ENCODE measurements around the gene ABT1. TPM values are rescaled to one million over a fixed set of nuclear protein-coding genes. Genes with fewer than 3 reads are reported as not detected.

Gene ABT1
- total and polyA plus RNA-seq, 3 experiments from 2014 or later, result 34.5 to 39.7 (median 36.1) TPM

- no peaks in the 10 kb centered on the region for H3K36me3 ChIP-seq (ENCODE audit: insufficient read depth, low read length)
- H3K4me3 ChIP-seq (ENCODE audit: low read length), result peak overlapping the region; percentile 47
- H3K9me3 ChIP-seq (ENCODE audit: low read length), result peaks cover 4% of the 10 kb centered on the region
- H3K4me1 ChIP-seq (ENCODE audit: insufficient read depth, low read length), result peaks cover 14% of the 10 kb centered on the region
- Mint-ChIP-seq H3K9me3 (peaks cover 0 to 18% (median 12%) of the 10 kb centered on the region in 5 donors), H3K36me3 (peaks cover 0 to 5% (median 0%) of the 10 kb centered on the region in 3 donors), H3K27me3 (peaks cover 0 to 16% of the 10 kb centered on the region in 2 donors), H3K27ac (peak overlapping the region in 3 of 8 donors; percentile 64 to 93 (median 88)), H3K4me1 (peaks cover 23 to 38% (median 26%) of the 10 kb centered on the region in 3 donors), H3K4me3 (peak overlapping the region; percentile 41 to 93 (median 86))
- DNase-seq, result no peak
- POLR2A ChIA-PET, result interaction anchor here (0.7 to 1.2 kb wide), 4 partner anchors 9 to 38 kb away, joined by 3 to 5 read pairs (median 4); partner anchors contain the start of gene HMGN4
- CTCF ChIA-PET, result interaction anchor here (1.1 to 10.4 kb wide), 3 partner anchors 17 to 235 kb away, joined by 3 to 81 read pairs (median 4); partner anchors contain the start of gene HMGN4
- H3K27me3 ChIP-seq (ENCODE audit: insufficient read depth, low read length, poor library complexity, severe bottlenecking), result no peaks in the 10 kb centered on the region
- H3K27ac ChIP-seq (ENCODE audit: low read depth, low read length), result peak overlapping the region; percentile 41
Measured at GRCh38 chr6:26576407-26576843, 20.3 kb upstream of the ABT1 start.

- peak overlapping the region; percentile 26 to 93 (median 82) for H3K27ac Mint-ChIP-seq
- H3K36me3 Mint-ChIP-seq, result peaks cover 0 to 5% (median 0%) of the 10 kb centered on the region in 3 donors
- peaks cover 12% of the 10 kb centered on the region for H3K4me1 ChIP-seq (ENCODE audit: insufficient read depth, low read length)
- peaks cover 16 to 31% (median 19%) of the 10 kb centered on the region in 3 donors for H3K4me1 Mint-ChIP-seq
- peak overlapping the region; percentile 81 to 93 (median 88) for H3K4me3 Mint-ChIP-seq
- peak overlapping the region; percentile 47 for H3K4me3 ChIP-seq (ENCODE audit: low read length)
- peaks cover 4% of the 10 kb centered on the region for H3K9me3 ChIP-seq (ENCODE audit: low read length)
- H3K27ac ChIP-seq (ENCODE audit: low read depth, low read length), result peak overlapping the region; percentile 47
- H3K36me3 ChIP-seq (ENCODE audit: insufficient read depth, low read length), result no peaks in the 10 kb centered on the region
- DNase-seq, result peak; percentile 32 to 68 (median 44)
- H3K9me3 Mint-ChIP-seq, result peaks cover 0 to 16% (median 11%) of the 10 kb centered on the region in 5 donors
- H3K27me3 Mint-ChIP-seq, result peaks cover 0 to 10% of the 10 kb centered on the region in 2 donors
- POLR2A ChIA-PET, result interaction anchor here (0.7 to 1.2 kb wide), 5 partner anchors 8 to 39 kb away, joined by 3 to 5 read pairs (median 3); partner anchors contain the start of gene HMGN4
- no peaks in the 10 kb centered on the region for H3K27me3 ChIP-seq (ENCODE audit: insufficient read depth, low read length, poor library complexity, severe bottlenecking)
- CTCF ChIA-PET, result interaction anchor here (1.4 to 10.4 kb wide), 3 partner anchors 9 to 39 kb away, joined by 3 to 81 read pairs (median 6); partner anchors contain the start of gene HMGN4
Measured at GRCh38 chr6:26576929-26577719, 19.6 kb upstream of the ABT1 start.

DNA sequence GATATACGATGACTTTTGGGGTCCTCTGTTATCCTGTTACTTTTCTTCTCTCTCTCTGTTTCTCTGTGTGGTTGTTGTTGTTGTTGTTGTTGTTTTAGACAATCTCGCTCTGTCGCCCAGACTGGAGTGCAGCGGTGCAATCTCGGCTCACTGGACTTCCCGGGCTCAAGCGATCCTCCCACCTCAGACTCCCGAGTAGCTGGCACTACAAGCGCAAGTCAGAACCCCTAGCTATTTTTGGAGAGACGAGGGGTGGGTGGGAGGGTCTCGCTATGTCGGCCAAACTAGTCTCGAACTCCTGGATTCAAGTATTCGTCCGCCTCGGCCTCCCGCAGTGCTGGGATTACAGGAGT is 19.1 kb upstream of the ABT1 start:
- H3K27ac Mint-ChIP-seq, result peak overlapping the region in 7 of 8 donors; percentile 51 to 93 (median 79)

GRCh38 chr6:26578279-26578678 is 18.5 kb upstream of the ABT1 start:
- Histone ChIP-seq H3K27me3 (ENCODE audit: insufficient read depth, low read length, poor library complexity, severe bottlenecking) (no peaks in the 10 kb centered on the region), H3K4me3 (ENCODE audit: low read length) (no peak overlapping the region), H3K27ac (ENCODE audit: low read depth, low read length) (no peak overlapping the region), H3K36me3 (ENCODE audit: insufficient read depth, low read length) (no peaks in the 10 kb centered on the region), H3K9me3 (ENCODE audit: low read length) (peaks cover 4% of the 10 kb centered on the region), H3K4me1 (ENCODE audit: insufficient read depth, low read length) (peaks cover 8% of the 10 kb centered on the region)
- ChIA-PET POLR2A (no interaction called here), CTCF (interaction anchor here (1.4 to 10.4 kb wide), 2 partner anchors 10 to 15 kb away, joined by 6 to 81 read pairs; no protein-coding TSS in a partner anchor)
- peaks cover 0 to 16% (median 11%) of the 10 kb centered on the region in 5 donors for H3K9me3 Mint-ChIP-seq
- peaks cover 13 to 23% (median 14%) of the 10 kb centered on the region in 3 donors for H3K4me1 Mint-ChIP-seq
- no peak for DNase-seq
- peaks cover 0 to 5% (median 0%) of the 10 kb centered on the region in 3 donors for H3K36me3 Mint-ChIP-seq
- peaks cover 4 to 10% of the 10 kb centered on the region in 2 donors for H3K27me3 Mint-ChIP-seq
- H3K27ac Mint-ChIP-seq, result peak overlapping the region in 2 of 8 donors; percentile 47 to 71
- H3K4me3 Mint-ChIP-seq, result peak overlapping the region in 4 of 7 donors; percentile 50 to 93 (median 72)

More for the DNA sequence above, 19.1 kb upstream of the ABT1 start:
- Histone ChIP-seq H3K27ac (ENCODE audit: low read depth, low read length) (no peak overlapping the region), H3K36me3 (ENCODE audit: insufficient read depth, low read length) (no peaks in the 10 kb centered on the region), H3K4me1 (ENCODE audit: insufficient read depth, low read length) (peaks cover 8% of the 10 kb centered on the region), H3K9me3 (ENCODE audit: low read length) (peaks cover 4% of the 10 kb centered on the region), H3K27me3 (ENCODE audit: insufficient read depth, low read length, poor library complexity, severe bottlenecking) (no peaks in the 10 kb centered on the region), H3K4me3 (ENCODE audit: low read length) (peak overlapping the region; percentile 47)
- peaks cover 14 to 25% (median 15%) of the 10 kb centered on the region in 3 donors for H3K4me1 Mint-ChIP-seq
- peak overlapping the region; percentile 81 to 93 (median 88) for H3K4me3 Mint-ChIP-seq
- peaks cover 0 to 10% of the 10 kb centered on the region in 2 donors for H3K27me3 Mint-ChIP-seq
- ChIA-PET POLR2A (interaction anchor here (0.9 to 1.2 kb wide), 2 partner anchors 9 to 40 kb away, joined by 3 to 5 read pairs; partner anchors contain the start of gene HMGN4), CTCF (interaction anchor here (1.4 to 10.4 kb wide), 3 partner anchors 9 to 40 kb away, joined by 3 to 81 read pairs (median 6); partner anchors contain the start of gene HMGN4)
- peaks cover 0 to 5% (median 0%) of the 10 kb centered on the region in 3 donors for H3K36me3 Mint-ChIP-seq
- peaks cover 0 to 16% (median 11%) of the 10 kb centered on the region in 5 donors for H3K9me3 Mint-ChIP-seq
- DNase-seq, result no peak

- H3K36me3 Mint-ChIP-seq, result peaks cover 0 to 5% (median 0%) of the 10 kb centered on the region in 3 donors
- Histone ChIP-seq H3K4me3 (ENCODE audit: low read length) (no peak overlapping the region), H3K27ac (ENCODE audit: low read depth, low read length) (no peak overlapping the region), H3K36me3 (ENCODE audit: insufficient read depth, low read length) (no peaks in the 10 kb centered on the region), H3K27me3 (ENCODE audit: insufficient read depth, low read length, poor library complexity, severe bottlenecking) (no peaks in the 10 kb centered on the region), H3K4me1 (ENCODE audit: insufficient read depth, low read length) (peaks cover 8% of the 10 kb centered on the region), H3K9me3 (ENCODE audit: low read length) (peaks cover 4% of the 10 kb centered on the region)
- no peak for DNase-seq
- peak overlapping the region in 3 of 7 donors; percentile 1 to 93 (median 63) for H3K4me3 Mint-ChIP-seq
- CTCF ChIA-PET, result interaction anchor here (0.8 to 10.4 kb wide), 2 partner anchors 15 kb away, joined by 3 to 81 read pairs; no protein-coding TSS in a partner anchor
- H3K27me3 Mint-ChIP-seq, result peaks cover 7 to 8% of the 10 kb centered on the region in 2 donors
- peaks cover 0 to 16% (median 11%) of the 10 kb centered on the region in 5 donors for H3K9me3 Mint-ChIP-seq
- peak overlapping the region in 1 of 8 donors; percentile 71 for H3K27ac Mint-ChIP-seq
- H3K4me1 Mint-ChIP-seq, result peaks cover 13 to 23% (median 14%) of the 10 kb centered on the region in 3 donors
- POLR2A ChIA-PET, result no interaction called here
Measured at GRCh38 chr6:26578741-26579140, 18.0 kb upstream of the ABT1 start.

GRCh38 chr6:26581164-26581915 is 15.4 kb upstream of the ABT1 start:
- ChIA-PET POLR2A (no interaction called here), CTCF (interaction anchor here (0.7 to 10.4 kb wide), 3 partner anchors 12 to 295 kb away, joined by 3 to 81 read pairs (median 9); no protein-coding TSS in a partner anchor)
- H3K27ac Mint-ChIP-seq, result no peak overlapping the region

GRCh38 chr6:26588965-26589364 is 7.8 kb upstream of the ABT1 start:
- Histone ChIP-seq H3K27me3 (ENCODE audit: insufficient read depth, low read length, poor library complexity, severe bottlenecking) (peaks cover 4% of the 10 kb centered on the region), H3K36me3 (ENCODE audit: insufficient read depth, low read length) (no peaks in the 10 kb centered on the region), H3K4me1 (ENCODE audit: insufficient read depth, low read length) (no peaks in the 10 kb centered on the region), H3K27ac (ENCODE audit: low read depth, low read length) (no peak overlapping the region), H3K4me3 (ENCODE audit: low read length) (no peak overlapping the region), H3K9me3 (ENCODE audit: low read length) (no peaks in the 10 kb centered on the region)
- Mint-ChIP-seq H3K4me1 (no peaks in the 10 kb centered on the region), H3K36me3 (no peaks in the 10 kb centered on the region), H3K27me3 (peaks cover 11 to 60% of the 10 kb centered on the region in 2 donors), H3K9me3 (no peaks in the 10 kb centered on the region), H3K27ac (no peak overlapping the region), H3K4me3 (no peak overlapping the region)
- no peak for DNase-seq
- ChIA-PET POLR2A (interaction anchor here (0.7 kb wide), 1 partner anchor 69 kb away, joined by 3 read pairs; no protein-coding TSS in a partner anchor), CTCF (interaction anchor here (1.1 to 8.3 kb wide), 2 partner anchors 17 to 19 kb away, joined by 4 to 97 read pairs; no protein-coding TSS in a partner anchor)

More at GRCh38 chr6:26581164-26581915, 15.4 kb upstream of the ABT1 start:
- Histone ChIP-seq H3K27ac (ENCODE audit: low read depth, low read length) (no peak overlapping the region), H3K27me3 (ENCODE audit: insufficient read depth, low read length, poor library complexity, severe bottlenecking) (peaks cover 4% of the 10 kb centered on the region), H3K4me3 (ENCODE audit: low read length) (no peak overlapping the region), H3K36me3 (ENCODE audit: insufficient read depth, low read length) (no peaks in the 10 kb centered on the region), H3K4me1 (ENCODE audit: insufficient read depth, low read length) (peaks cover 8% of the 10 kb centered on the region), H3K9me3 (ENCODE audit: low read length) (peaks cover 4% of the 10 kb centered on the region)
- Mint-ChIP-seq H3K4me3 (no peak overlapping the region), H3K36me3 (peaks cover 0 to 5% (median 0%) of the 10 kb centered on the region in 3 donors), H3K9me3 (peaks cover 0 to 16% (median 11%) of the 10 kb centered on the region in 5 donors), H3K27me3 (peaks cover 15 to 26% of the 10 kb centered on the region in 2 donors), H3K4me1 (peaks cover 13 to 21% (median 13%) of the 10 kb centered on the region in 3 donors)
- DNase-seq, result no peak

All from CD8-positive, alpha-beta memory T cell (primary cell).